Stimulated activated CD8-positive, alpha-beta memory T cell treated with anti-CD3 and anti-CD28 coated beads, Interleukin-12 subunit alpha, Interleukin-12 subunit beta, amount 100 ng/mL, for 24 hours (primary cell): Measurements from ENCODE around the gene SBDS.
A peak's percentile ranks its signal among the peaks of the same experiment; 100 is the strongest.
"Not testable (repeated sequence)": the region's sequence is repeated elsewhere in the genome, so short reads cannot be mapped to it uniquely, and the experiment has no call there.

Source experiments
- DNase-seq: peaks from one replicate; pipeline ENCODE4 v3.0.0-alpha.2; 2020; ENCODE audit errors: extremely low read depth

Gene SBDS

GRCh38 chr7:66995050-66995776, at the start of gene SBDS:
SBDS (minus strand) TSS chr7:66995586; CDS start chr7:66995417, 169 bp downstream.
- peak; percentile 75 for DNase-seq

GRCh38 chr7:67043559-67043930, 48.2 kb upstream of the SBDS start:
- not testable (repeated sequence) for DNase-seq

GRCh38 chr7:67042781-67043558, 47.6 kb upstream of the SBDS start:
- DNase-seq, result not testable (repeated sequence)

GRCh38 chr7:67040832-67041231, 45.4 kb upstream of the SBDS start:
- not testable (repeated sequence) for DNase-seq

- not testable (repeated sequence) for DNase-seq
These were observed 41.3 kb upstream of the SBDS start for GRCh38 chr7:67036432-67037395.

GRCh38 chr7:67033251-67033650, 37.9 kb upstream of the SBDS start:
- no peak for DNase-seq

- not testable (repeated sequence) for DNase-seq
These were observed 36.3 kb upstream of the SBDS start for GRCh38 chr7:67031685-67032084.

GRCh38 chr7:67025459-67025858, 30.1 kb upstream of the SBDS start:
- DNase-seq, result not testable (repeated sequence)

GRCh38 chr7:67022511-67022910, 27.1 kb upstream of the SBDS start:
- no peak for DNase-seq

- DNase-seq, result no peak
These were observed 25.9 kb upstream of the SBDS start for GRCh38 chr7:67021260-67021659.

- no peak for DNase-seq
These were observed 24.4 kb upstream of the SBDS start for GRCh38 chr7:67019562-67020390.

GRCh38 chr7:67018940-67019339, 23.6 kb upstream of the SBDS start:
- no peak for DNase-seq

GRCh38 chr7:67017971-67018370, 22.6 kb upstream of the SBDS start:
- DNase-seq, result not testable (repeated sequence)

- not testable (repeated sequence) for DNase-seq
These were observed 18.8 kb upstream of the SBDS start for GRCh38 chr7:67014076-67014622.

GRCh38 chr7:67009677-67010076, 14.3 kb upstream of the SBDS start:
- DNase-seq, result not testable (repeated sequence)

- no peak for DNase-seq
These were observed 12.9 kb upstream of the SBDS start for GRCh38 chr7:67008260-67008659.

GRCh38 chr7:67006965-67007364, 11.6 kb upstream of the SBDS start:
- DNase-seq, result no peak

- not testable (repeated sequence) for DNase-seq
These were observed 8.8 kb upstream of the SBDS start for GRCh38 chr7:67004145-67004544.

- not testable (repeated sequence) for DNase-seq
These were observed 5.3 kb upstream of the SBDS start for GRCh38 chr7:67000601-67001258.
